ENCODE results near the gene MASP1. TPM values are rescaled to one million over a fixed set of nuclear protein-coding genes. Genes with fewer than 3 reads are reported as not detected.

MASP1 gene
- total RNA-seq, 1 donor from 2014 or later: not detected

GRCh38 chr3:187237741-187238140 is 53.8 kb downstream of the MASP1 start:
- no peak overlapping the region for H3K4me3 ChIP-seq (ENCODE audit: low read depth, low read length)
- DNase-seq (ENCODE audit: low read depth): no peak
- TF ChIP-seq, protein P1, sequence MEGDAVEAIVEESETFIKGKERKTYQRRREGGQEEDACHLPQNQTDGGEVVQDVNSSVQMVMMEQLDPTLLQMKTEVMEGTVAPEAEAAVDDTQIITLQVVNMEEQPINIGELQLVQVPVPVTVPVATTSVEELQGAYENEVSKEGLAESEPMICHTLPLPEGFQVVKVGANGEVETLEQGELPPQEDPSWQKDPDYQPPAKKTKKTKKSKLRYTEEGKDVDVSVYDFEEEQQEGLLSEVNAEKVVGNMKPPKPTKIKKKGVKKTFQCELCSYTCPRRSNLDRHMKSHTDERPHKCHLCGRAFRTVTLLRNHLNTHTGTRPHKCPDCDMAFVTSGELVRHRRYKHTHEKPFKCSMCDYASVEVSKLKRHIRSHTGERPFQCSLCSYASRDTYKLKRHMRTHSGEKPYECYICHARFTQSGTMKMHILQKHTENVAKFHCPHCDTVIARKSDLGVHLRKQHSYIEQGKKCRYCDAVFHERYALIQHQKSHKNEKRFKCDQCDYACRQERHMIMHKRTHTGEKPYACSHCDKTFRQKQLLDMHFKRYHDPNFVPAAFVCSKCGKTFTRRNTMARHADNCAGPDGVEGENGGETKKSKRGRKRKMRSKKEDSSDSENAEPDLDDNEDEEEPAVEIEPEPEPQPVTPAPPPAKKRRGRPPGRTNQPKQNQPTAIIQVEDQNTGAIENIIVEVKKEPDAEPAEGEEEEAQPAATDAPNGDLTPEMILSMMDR (conservative IDR thresholded peaks at IDR 0.05; ENCODE audit: low read depth, low read length): no peak

DNA sequence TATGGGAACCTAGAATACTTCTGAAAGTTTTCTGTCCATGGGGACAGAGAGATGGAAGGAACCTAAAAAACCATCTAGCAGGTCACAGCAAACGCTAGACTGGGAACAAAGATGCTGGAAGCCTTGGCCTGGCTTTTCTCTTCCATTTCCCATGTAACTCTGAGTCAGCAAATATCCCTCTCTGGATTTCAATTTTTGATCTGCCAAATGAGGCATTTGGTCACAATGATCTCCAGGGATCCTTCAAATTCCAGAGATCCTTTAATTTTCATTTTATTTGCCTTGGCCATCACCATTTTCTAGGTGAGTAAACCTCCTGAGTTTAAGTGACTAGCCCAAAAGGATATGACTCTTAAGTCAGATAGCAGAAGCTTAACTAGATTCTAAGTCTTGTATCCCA is 54.6 kb downstream of the MASP1 start:
- TF ChIP-seq, protein P1 (conservative IDR thresholded peaks at IDR 0.05; ENCODE audit: low read depth, low read length): no peak
- no peak for DNase-seq (ENCODE audit: low read depth)
- H3K4me3 ChIP-seq (ENCODE audit: low read depth, low read length): no peak overlapping the region

DNA sequence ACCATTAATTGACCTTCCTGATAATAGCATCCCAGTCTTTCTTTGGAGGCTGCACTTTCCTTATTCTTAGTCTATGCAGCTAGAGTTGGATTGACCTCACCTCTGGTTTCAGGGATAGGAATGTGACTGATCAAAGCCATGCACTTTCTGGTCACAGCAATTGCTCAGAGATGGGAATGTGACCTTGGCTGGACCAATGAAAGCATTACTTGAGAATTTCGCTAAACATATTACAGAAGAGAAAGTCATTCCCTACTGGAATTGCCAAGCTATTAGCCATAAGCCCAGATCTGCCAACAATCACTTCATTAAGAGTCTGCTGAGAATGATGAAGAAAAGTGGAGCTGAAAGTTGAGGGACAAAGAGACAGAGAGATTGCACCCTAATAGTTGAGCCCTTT is 61.5 kb downstream of the MASP1 start:
- no peak overlapping the region for H3K4me3 ChIP-seq (ENCODE audit: low read depth, low read length)
- TF ChIP-seq, protein P1 (conservative IDR thresholded peaks at IDR 0.05; ENCODE audit: low read depth, low read length): no peak
- no peak for DNase-seq (ENCODE audit: low read depth)

- no peak overlapping the region for H3K4me3 ChIP-seq (ENCODE audit: low read depth, low read length)
- TF ChIP-seq, protein P1 (conservative IDR thresholded peaks at IDR 0.05; ENCODE audit: low read depth, low read length): no peak
- DNase-seq (ENCODE audit: low read depth): no peak
Measured at GRCh38 chr3:187228740-187229139, 62.8 kb downstream of the MASP1 start.

DNA sequence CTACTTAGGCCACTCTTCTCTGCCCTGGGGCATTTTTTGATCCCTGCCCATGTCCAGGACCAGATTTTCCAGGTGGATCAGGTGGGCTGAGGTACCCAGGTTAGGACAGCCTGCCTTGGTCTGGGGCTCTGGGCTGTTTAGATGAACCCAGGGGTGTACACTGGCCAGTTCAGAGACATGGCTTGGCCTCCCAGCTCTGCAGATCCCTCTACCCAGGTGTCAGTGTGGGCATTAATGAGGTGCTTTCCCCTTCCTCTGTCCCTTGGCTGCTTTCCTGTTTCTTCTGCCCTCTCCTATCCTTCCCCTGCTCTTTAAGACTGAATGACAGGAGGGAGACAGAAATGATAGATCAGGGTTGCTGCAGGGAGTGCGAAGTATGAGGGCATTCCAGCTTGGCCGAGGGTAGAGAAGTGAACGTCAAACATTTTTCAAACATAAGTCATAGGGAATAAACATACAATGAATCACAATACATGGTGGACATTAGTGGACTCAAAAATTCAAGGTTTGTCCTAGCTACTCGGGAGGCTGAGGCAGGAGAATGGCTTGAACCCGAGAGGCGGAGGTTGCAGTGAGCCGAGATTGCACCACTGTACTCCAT is 63.8 kb downstream of the MASP1 start:
- TF ChIP-seq, protein P1 (conservative IDR thresholded peaks at IDR 0.05; ENCODE audit: low read depth, low read length): no peak
- DNase-seq (ENCODE audit: low read depth): no peak
- no peak overlapping the region for H3K4me3 ChIP-seq (ENCODE audit: low read depth, low read length)

- no peak overlapping the region for H3K4me3 ChIP-seq (ENCODE audit: low read depth, low read length)
- TF ChIP-seq, protein P1 (conservative IDR thresholded peaks at IDR 0.05; ENCODE audit: low read depth, low read length): no peak
- no peak for DNase-seq (ENCODE audit: low read depth)
Measured at GRCh38 chr3:187223799-187224198, 67.7 kb downstream of the MASP1 start.

GRCh38 chr3:187222801-187223200 is 68.7 kb downstream of the MASP1 start:
- DNase-seq (ENCODE audit: low read depth): no peak
- H3K4me3 ChIP-seq (ENCODE audit: low read depth, low read length): no peak overlapping the region
- TF ChIP-seq, protein P1 (conservative IDR thresholded peaks at IDR 0.05; ENCODE audit: low read depth, low read length): no peak

Data from epithelial cell of proximal tubule (primary cell).